Uterus (tissue), 2 donors: ENCODE data around the gene SIRPG.

ENCODE experiments used
- CTCF ChIP-seq, 4 experiments: fragments of 200-600 bp in 2 of 4; fragments of 450-650 bp in 2 of 4; sonication (generic) in 2 of 4; IDR thresholded peaks; one replicate each; pipeline ENCODE4 v1.5.1; 2016 to 2019; ENCODE audit warnings: antibody characterized with exemption in 4 of 4, mild to moderate bottlenecking in 2 of 4, moderate library complexity in 1 of 4
- POLR2A ChIP-seq, 2 donors: fragments of 450-650 bp; IDR thresholded peaks; one replicate each; pipeline ENCODE4 v1.6.1; 2016; ENCODE audit warnings: antibody characterized with exemption in 2 of 2, mild to moderate bottlenecking in 1 of 2, moderate library complexity in 1 of 2

- TF ChIP-seq CTCF (IDR thresholded peaks at IDR 0.05) (no peak), POLR2A (IDR thresholded peaks at IDR 0.05) (no peak)
Observed at GRCh38 chr20:1587781-1588532, 69.6 kb downstream of the SIRPG start.
